Osteocyte (in vitro differentiated cells): ENCODE data around the gene SCAPER. TPM values are rescaled to one million over a fixed set of nuclear protein-coding genes. Genes with fewer than 3 reads are reported as not detected.
A peak's percentile ranks its signal among the peaks of the same experiment; 100 is the strongest.

Source experiments
- DNase-seq: peaks from one replicate; pipeline ENCODE4 v3.0.0; 2021; ENCODE audit warnings: mixed read lengths; ENCODE audit not compliant: unreplicated experiment; ENCODE audit errors: extremely low spot score
- H3K27ac Mint-ChIP-seq: one replicate; pipeline ENCODE4 v1.8.0; 2021; ENCODE audit warnings: mild to moderate bottlenecking, mixed read lengths; ENCODE audit not compliant: unreplicated experiment
- H3K27me3 Mint-ChIP-seq: one replicate; pipeline ENCODE4 v1.8.0; 2021; ENCODE audit warnings: mixed read lengths; ENCODE audit not compliant: unreplicated experiment
- H3K36me3 Mint-ChIP-seq: one replicate; pipeline ENCODE4 v1.8.0; 2021; ENCODE audit warnings: mixed read lengths; ENCODE audit not compliant: unreplicated experiment
- H3K4me1 Mint-ChIP-seq: one replicate; pipeline ENCODE4 v1.8.0; 2021; ENCODE audit warnings: mixed read lengths; ENCODE audit not compliant: unreplicated experiment
- H3K4me3 Mint-ChIP-seq: one replicate; pipeline ENCODE4 v1.8.0; 2021; ENCODE audit warnings: mild to moderate bottlenecking, moderate library complexity, mixed read lengths; ENCODE audit not compliant: unreplicated experiment
- H3K9me3 Mint-ChIP-seq: one replicate; pipeline ENCODE4 v1.8.0; 2021; ENCODE audit warnings: mixed read lengths; ENCODE audit not compliant: unreplicated experiment
- total RNA-seq: library from RNA; stranded (reverse); gene quantifications from 2 replicates; pipeline ENCODE4 v1.2.1, GENCODE V29; 2021
- TF ChIP-seq, protein P1 (sequence below): fragments of 200-600 bp; sonication (generic); IDR thresholded peaks from 2 replicates; pipeline ENCODE4 v1.5.0; 2021; ENCODE audit warnings: antibody characterized with exemption, mild to moderate bottlenecking, moderate library complexity

SCAPER gene
- total RNA-seq, 1 donor from 2014 or later, result 20.0 TPM

DNA sequence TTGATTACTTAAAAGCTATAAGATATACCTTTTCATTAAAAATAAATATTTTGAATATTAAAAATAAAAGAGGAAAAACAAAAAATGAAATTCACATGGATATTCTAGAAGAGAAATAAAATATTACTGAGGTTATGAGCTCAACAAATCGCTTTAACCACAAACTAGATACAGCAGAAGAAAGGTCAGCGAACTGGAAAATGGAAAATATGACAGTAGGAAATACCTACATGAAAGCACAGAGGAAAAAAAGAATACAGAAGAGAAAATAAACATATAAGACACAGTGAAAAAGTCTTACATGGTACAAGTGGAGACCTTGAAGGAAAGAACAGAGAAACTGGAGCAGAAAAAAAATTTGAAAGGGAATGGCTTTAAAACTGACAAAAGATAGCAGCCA is 33.2 kb downstream of the SCAPER start:
- H3K27ac Mint-ChIP-seq, result no peak overlapping the region

DNA sequence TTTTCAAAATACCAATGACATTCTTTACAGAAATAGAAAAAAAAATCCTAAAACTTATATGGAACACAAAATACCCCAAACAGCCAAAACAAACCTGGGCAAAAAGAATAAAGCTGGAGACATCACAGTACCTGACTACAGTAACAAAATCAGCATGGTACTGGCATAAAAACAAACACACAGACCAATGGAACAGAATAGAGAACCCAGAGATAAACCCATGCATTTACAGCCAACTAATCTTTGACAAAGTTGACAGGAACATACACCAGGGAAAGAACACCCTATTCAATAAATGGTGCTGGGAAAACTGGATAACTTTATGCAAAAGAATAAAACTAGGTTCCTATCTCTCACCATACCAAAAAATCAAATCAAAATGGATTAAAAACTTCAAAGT is 36.4 kb downstream of the SCAPER start:
- Mint-ChIP-seq H3K9me3 (no peaks in the 10 kb centered on the region), H3K27me3 (no peaks in the 10 kb centered on the region), H3K4me3 (no peak overlapping the region), H3K4me1 (peaks cover 5% of the 10 kb centered on the region), H3K27ac (no peak overlapping the region), H3K36me3 (no peaks in the 10 kb centered on the region)
- DNase-seq, result no peak
- TF ChIP-seq, protein P1, sequence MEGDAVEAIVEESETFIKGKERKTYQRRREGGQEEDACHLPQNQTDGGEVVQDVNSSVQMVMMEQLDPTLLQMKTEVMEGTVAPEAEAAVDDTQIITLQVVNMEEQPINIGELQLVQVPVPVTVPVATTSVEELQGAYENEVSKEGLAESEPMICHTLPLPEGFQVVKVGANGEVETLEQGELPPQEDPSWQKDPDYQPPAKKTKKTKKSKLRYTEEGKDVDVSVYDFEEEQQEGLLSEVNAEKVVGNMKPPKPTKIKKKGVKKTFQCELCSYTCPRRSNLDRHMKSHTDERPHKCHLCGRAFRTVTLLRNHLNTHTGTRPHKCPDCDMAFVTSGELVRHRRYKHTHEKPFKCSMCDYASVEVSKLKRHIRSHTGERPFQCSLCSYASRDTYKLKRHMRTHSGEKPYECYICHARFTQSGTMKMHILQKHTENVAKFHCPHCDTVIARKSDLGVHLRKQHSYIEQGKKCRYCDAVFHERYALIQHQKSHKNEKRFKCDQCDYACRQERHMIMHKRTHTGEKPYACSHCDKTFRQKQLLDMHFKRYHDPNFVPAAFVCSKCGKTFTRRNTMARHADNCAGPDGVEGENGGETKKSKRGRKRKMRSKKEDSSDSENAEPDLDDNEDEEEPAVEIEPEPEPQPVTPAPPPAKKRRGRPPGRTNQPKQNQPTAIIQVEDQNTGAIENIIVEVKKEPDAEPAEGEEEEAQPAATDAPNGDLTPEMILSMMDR, result no peak

More for the DNA sequence above, 33.2 kb downstream of the SCAPER start:
- no peak for DNase-seq
- no peak overlapping the region for H3K4me3 Mint-ChIP-seq
- peaks cover 7% of the 10 kb centered on the region for H3K36me3 Mint-ChIP-seq
- no peaks in the 10 kb centered on the region for H3K27me3 Mint-ChIP-seq
- H3K9me3 Mint-ChIP-seq, result no peaks in the 10 kb centered on the region
- H3K4me1 Mint-ChIP-seq, result peaks cover 5% of the 10 kb centered on the region
- TF ChIP-seq, protein P1, result no peak

DNA sequence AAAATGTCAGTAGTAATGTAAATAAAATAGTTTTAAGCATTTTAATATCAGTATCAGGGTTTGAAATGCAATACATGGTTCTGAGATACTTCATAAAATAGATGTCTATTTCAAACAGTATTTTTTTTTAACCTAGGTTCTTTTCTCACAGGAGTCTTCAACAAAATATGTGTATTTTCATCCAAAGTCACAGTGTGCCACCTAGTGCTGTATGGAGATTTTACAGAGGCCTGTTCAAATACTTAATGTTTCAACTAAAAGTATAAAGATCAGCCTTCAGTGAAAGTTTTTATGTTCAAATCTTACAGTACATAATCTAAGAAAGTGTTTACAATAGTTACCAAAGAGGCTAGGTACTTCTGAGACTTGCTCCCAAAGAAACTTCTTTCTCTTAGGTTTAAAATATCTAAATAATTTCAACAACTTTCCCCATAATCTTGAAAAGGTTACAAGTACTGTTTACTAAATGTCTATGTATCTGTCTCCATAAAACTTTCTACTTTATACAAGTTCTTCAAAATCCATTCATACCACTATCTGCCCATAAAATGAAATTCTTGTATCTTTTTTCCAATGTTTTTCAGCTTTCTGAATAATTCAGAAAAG is 38.3 kb downstream of the SCAPER start:
- Mint-ChIP-seq H3K27ac (no peak overlapping the region), H3K9me3 (no peaks in the 10 kb centered on the region), H3K4me1 (no peaks in the 10 kb centered on the region), H3K4me3 (no peak overlapping the region), H3K27me3 (no peaks in the 10 kb centered on the region), H3K36me3 (no peaks in the 10 kb centered on the region)
- TF ChIP-seq, protein P1, result peak; percentile 74
- no peak for DNase-seq

DNA sequence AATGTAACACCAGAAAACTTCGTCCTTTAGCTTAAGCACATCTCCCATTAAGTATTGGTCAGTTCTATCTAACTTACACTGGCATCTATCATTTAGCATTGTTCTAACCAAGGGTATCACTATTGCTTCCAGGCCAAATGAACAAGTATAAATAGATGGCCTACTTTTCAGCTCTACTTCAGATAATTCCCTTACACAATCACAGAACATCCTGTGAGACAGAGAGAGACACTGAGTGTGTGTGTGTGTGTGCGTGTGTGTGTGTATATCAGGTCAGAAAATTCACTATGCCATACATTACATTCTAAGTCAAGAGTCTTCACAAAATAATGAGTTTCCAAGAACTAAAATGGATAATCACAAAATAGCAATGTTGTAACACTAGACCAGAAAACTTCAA is 39.1 kb downstream of the SCAPER start:
- H3K4me1 Mint-ChIP-seq, result no peaks in the 10 kb centered on the region
- H3K27ac Mint-ChIP-seq, result no peak overlapping the region
- H3K9me3 Mint-ChIP-seq, result no peaks in the 10 kb centered on the region
- TF ChIP-seq, protein P1, result no peak
- no peaks in the 10 kb centered on the region for H3K36me3 Mint-ChIP-seq
- H3K4me3 Mint-ChIP-seq, result no peak overlapping the region
- no peak for DNase-seq
- H3K27me3 Mint-ChIP-seq, result no peaks in the 10 kb centered on the region

DNA sequence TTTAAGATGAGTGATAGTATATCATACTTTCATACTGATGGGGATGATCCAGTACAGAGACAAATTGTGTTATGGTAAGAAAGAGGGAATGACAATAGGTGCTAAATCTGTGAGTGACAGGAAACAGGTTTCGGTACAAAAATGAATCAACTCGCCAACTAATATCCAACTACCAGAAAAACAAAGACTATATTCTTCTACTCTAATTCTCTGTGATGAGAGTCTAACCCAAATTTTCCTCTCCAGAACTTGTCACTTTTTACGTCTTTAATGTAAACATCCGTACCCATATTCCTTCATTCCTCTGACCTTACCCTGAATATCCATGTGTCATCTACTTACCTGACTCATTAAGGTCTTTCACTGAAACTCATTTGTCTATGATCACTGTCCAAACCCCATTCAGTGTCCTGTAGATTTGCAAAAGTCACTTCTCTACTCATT is 39.6 kb downstream of the SCAPER start:
- DNase-seq, result no peak
- Mint-ChIP-seq H3K27ac (no peak overlapping the region), H3K36me3 (no peaks in the 10 kb centered on the region), H3K4me1 (no peaks in the 10 kb centered on the region), H3K9me3 (no peaks in the 10 kb centered on the region), H3K27me3 (no peaks in the 10 kb centered on the region), H3K4me3 (no peak overlapping the region)
- TF ChIP-seq, protein P1, result no peak
